Measurements from ENCODE around the gene STRN. TPM values are rescaled to one million over a fixed set of nuclear protein-coding genes. Genes with fewer than 3 reads are reported as not detected.
A peak's percentile ranks its signal among the peaks of the same experiment; 100 is the strongest.

Gene STRN
- total and polyA plus RNA-seq, 4 donors, result 3.7 to 35.9 (median 15.7) TPM

DNA sequence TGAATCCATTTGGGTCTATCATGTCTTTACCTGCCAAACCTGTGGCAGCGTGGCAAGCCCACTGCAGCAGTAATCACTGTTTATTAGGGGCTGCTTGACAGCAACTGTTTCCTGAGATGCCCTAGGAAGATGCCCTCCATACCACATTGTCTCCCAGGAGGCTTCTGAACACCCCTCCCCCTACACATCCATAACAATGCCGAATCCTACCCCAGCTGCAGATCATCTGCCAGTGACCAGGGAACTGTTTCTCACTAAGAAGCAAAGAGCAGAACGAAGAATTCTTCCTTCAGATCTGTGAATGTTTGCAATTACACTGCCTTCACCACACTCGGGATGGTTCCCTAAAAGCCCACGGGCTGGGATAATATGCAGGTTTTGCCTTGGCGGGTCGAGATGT is 142.1 kb downstream of the STRN start:
- TF ChIP-seq, protein P1, sequence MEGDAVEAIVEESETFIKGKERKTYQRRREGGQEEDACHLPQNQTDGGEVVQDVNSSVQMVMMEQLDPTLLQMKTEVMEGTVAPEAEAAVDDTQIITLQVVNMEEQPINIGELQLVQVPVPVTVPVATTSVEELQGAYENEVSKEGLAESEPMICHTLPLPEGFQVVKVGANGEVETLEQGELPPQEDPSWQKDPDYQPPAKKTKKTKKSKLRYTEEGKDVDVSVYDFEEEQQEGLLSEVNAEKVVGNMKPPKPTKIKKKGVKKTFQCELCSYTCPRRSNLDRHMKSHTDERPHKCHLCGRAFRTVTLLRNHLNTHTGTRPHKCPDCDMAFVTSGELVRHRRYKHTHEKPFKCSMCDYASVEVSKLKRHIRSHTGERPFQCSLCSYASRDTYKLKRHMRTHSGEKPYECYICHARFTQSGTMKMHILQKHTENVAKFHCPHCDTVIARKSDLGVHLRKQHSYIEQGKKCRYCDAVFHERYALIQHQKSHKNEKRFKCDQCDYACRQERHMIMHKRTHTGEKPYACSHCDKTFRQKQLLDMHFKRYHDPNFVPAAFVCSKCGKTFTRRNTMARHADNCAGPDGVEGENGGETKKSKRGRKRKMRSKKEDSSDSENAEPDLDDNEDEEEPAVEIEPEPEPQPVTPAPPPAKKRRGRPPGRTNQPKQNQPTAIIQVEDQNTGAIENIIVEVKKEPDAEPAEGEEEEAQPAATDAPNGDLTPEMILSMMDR (IDR thresholded peaks at IDR 0.05; ENCODE audit: control extremely low read depth, extremely low read depth), result no peak
- Histone ChIP-seq H3K4me1 (ENCODE audit: control insufficient read depth in 5 of 5, insufficient read depth in 5 of 5, low read length in 5 of 5) (no peaks in the 10 kb centered on the region), H3K27me3 (ENCODE audit: control insufficient read depth in 3 of 3, insufficient read depth in 3 of 3, low read length in 2 of 3) (no peaks in the 10 kb centered on the region), H3K36me3 (ENCODE audit: control insufficient read depth in 4 of 4, insufficient read depth in 4 of 4, low read length in 4 of 4) (no peaks in the 10 kb centered on the region), H3K4me3 (no peak overlapping the region), H3K9ac (ENCODE audit: insufficient read depth in 1 of 2, low read length in 2 of 2) (no peak overlapping the region), H3K27ac (ENCODE audit: low read depth in 1 of 2, low read length in 1 of 2) (no peak overlapping the region), H3K9me3 (ENCODE audit: control insufficient read depth in 4 of 4, insufficient read depth in 3 of 4, low read length in 3 of 4) (no peaks in the 10 kb centered on the region)
- DNase-seq (no peak), ATAC-seq (ENCODE audit: insufficient read depth, low FRiP score) (no peak)
- 82 to 92% methylated on average over 7 of the region's 7 CpGs for WGBS, 2 donors

DNA sequence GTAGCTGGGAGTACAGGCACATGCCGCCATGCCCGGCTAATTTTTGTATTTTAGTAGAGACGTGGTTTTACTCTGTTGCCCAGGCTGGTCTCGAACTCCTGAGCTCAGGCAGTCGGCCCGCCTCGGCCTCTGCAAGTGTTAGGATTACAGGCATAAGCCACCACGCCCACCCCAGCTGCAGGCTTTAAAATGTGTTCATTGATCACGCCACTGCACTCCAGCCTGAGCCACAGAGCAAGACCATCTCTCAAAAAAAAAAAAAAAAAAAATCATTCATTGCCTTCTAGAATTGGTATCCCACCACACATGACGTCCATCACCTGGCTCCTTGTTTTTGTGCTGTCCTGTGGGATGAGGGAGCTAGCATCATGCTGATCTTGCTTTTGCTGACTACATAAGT is 142.5 kb downstream of the STRN start:
- no peaks in the 10 kb centered on the region for H3K27me3 ChIP-seq (ENCODE audit: control insufficient read depth in 3 of 3, insufficient read depth in 3 of 3, low read length in 2 of 3)
- no peak overlapping the region for H3K27ac ChIP-seq (ENCODE audit: low read depth in 1 of 2, low read length in 1 of 2)
- 93 to 95% methylated on average over 10 of the region's 10 CpGs for WGBS, 2 donors
- H3K36me3 ChIP-seq (ENCODE audit: control insufficient read depth in 4 of 4, insufficient read depth in 4 of 4, low read length in 4 of 4), result no peaks in the 10 kb centered on the region
- no peak overlapping the region for H3K4me3 ChIP-seq
- H3K4me1 ChIP-seq (ENCODE audit: control insufficient read depth in 5 of 5, insufficient read depth in 5 of 5, low read length in 5 of 5), result no peaks in the 10 kb centered on the region
- no peaks in the 10 kb centered on the region for H3K9me3 ChIP-seq (ENCODE audit: control insufficient read depth in 4 of 4, insufficient read depth in 3 of 4, low read length in 3 of 4)
- ATAC-seq (ENCODE audit: insufficient read depth, low FRiP score), result no peak
- TF ChIP-seq, protein P1 (IDR thresholded peaks at IDR 0.05; ENCODE audit: control extremely low read depth, extremely low read depth), result no peak
- DNase-seq, result no peak
- no peak overlapping the region for H3K9ac ChIP-seq (ENCODE audit: insufficient read depth in 1 of 2, low read length in 2 of 2)

DNA sequence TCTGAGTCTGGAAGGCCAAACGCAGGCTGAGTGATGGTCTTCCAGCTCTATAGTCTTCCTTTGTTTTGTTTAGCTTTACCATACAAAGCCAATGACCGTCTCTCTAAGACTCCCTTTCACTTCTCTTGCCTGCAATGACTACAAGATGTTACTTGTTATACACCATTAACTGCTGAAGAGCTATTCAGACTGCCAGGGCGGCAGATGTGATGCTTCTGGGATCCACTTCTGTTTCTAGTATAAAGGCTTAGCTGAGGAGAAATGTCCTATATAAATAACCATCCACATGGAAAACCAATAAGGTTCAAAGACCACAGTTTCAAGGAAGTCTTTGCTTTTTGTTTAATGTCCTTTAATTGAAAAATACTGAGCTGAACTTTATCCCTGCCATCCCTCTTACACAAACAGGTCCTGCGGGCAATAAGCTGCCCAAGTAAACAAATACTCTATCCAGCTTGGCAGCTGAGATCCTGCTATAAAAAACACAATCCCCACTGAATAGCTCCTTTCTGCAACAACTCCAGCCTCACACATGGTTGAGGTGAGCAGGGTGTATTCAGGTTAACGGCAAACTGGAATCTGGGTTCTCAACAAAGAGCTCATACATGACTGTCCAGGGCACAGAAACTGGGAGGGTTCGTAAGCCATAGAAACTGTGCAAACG is 145.3 kb downstream of the STRN start:
- WGBS, 2 donors, result 75 to 91% methylated on average over 7 of the region's 7 CpGs
- no peaks in the 10 kb centered on the region for H3K9me3 ChIP-seq (ENCODE audit: control insufficient read depth in 4 of 4, insufficient read depth in 3 of 4, low read length in 3 of 4)
- no peak for ATAC-seq (ENCODE audit: insufficient read depth, low FRiP score)
- H3K4me1 ChIP-seq (ENCODE audit: control insufficient read depth in 5 of 5, insufficient read depth in 5 of 5, low read length in 5 of 5), result no peaks in the 10 kb centered on the region
- H3K27ac ChIP-seq (ENCODE audit: low read depth in 1 of 2, low read length in 1 of 2), result no peak overlapping the region
- no peaks in the 10 kb centered on the region for H3K36me3 ChIP-seq (ENCODE audit: control insufficient read depth in 4 of 4, insufficient read depth in 4 of 4, low read length in 4 of 4)
- no peak overlapping the region for H3K4me3 ChIP-seq
- peak in 1 of 3 donors; percentile 8 for DNase-seq
- H3K27me3 ChIP-seq (ENCODE audit: control insufficient read depth in 3 of 3, insufficient read depth in 3 of 3, low read length in 2 of 3), result no peaks in the 10 kb centered on the region
- H3K9ac ChIP-seq (ENCODE audit: insufficient read depth in 1 of 2, low read length in 2 of 2), result no peak overlapping the region
- TF ChIP-seq, protein P1 (IDR thresholded peaks at IDR 0.05; ENCODE audit: control extremely low read depth, extremely low read depth), result no peak

Data from lung (tissue), 12 donors.